HepG2 (cell line): ENCODE data around the gene IL17F. TPM values are rescaled to one million over a fixed set of nuclear protein-coding genes. Genes with fewer than 3 reads are reported as not detected.
A peak's percentile ranks its signal among the peaks of the same experiment; 100 is the strongest.

Source experiments
- ATAC-seq: fragments of 200-7000 bp; cut with Tn5 transposase; 3 replicates; pipeline ENCODE4 v1.9.1; 2020; ENCODE audit warnings: mild to moderate bottlenecking, moderate library complexity
- BruUV-seq: library from RNA; stranded (reverse); fragments of 400-500 nt; replicated peaks from 2 replicates; lab custom pipeline; 2021; lab: Mats Ljungman, UMichigan
- CTCF ChIA-PET: fragments of 300-600 bp; formaldehyde crosslinking; extraction: SDS; loops from one replicate; lab custom pipeline; 2021; ENCODE audit warnings: low total read pairs, inconsistent platforms, low intra/inter-chr PET ratio; lab: Yijun Ruan, JAX
- POLR2A ChIA-PET: fragments of 350-600 bp; sonication (Branson Sonifier 250); formaldehyde crosslinking; loops from one replicate; lab custom pipeline; 2020; ENCODE audit warnings: antibody characterized with exemption, inconsistent platforms; lab: Yijun Ruan, JAX
- DNase-seq: peaks from one replicate; pipeline ENCODE4 v3.0.0-alpha.2; 2015; ENCODE audit warnings: low spot score
- FAIRE-seq: peaks from 3 replicates; lab custom pipeline; 2011; peaks lifted over from hg19 to GRCh38; lab: Jason Lieb, UNC
- H2AFZ ChIP-seq: one replicate; pipeline ENCODE4 v1.6.1; 2011; ENCODE audit warnings: low read length, inconsistent platforms
- H3K27ac ChIP-seq: fragments of 300-600 bp; 3 replicates; pipeline ENCODE4 v1.8.0; 2011; ENCODE audit warnings: mixed run types, mild to moderate bottlenecking, mixed read lengths, low read length, inconsistent platforms; ENCODE audit not compliant: insufficient read depth; ENCODE audit errors: extremely low read length
- H3K27me3 ChIP-seq, 2 experiments: fragments of 200-600 bp in 1 of 2; 2 replicates in 1 of 2; 3 replicates in 1 of 2; pipeline versions ENCODE4 v1.6.0 to v1.8.0; 2011; ENCODE audit warnings: low read length in 2 of 2, mild to moderate bottlenecking in 2 of 2, moderate library complexity in 2 of 2, inconsistent platforms in 1 of 2; ENCODE audit not compliant: insufficient read depth in 2 of 2, control insufficient read depth in 1 of 2
- H3K36me3 ChIP-seq, 2 experiments: fragments of 200-600 bp in 1 of 2; replicated peaks in 1 of 2; 2 replicates in 1 of 2; 3 replicates in 1 of 2; pipeline versions ENCODE4 v1.5.1 to v1.8.0; 2011; ENCODE audit warnings: low read length in 2 of 2, inconsistent platforms in 1 of 2; ENCODE audit not compliant: insufficient read depth in 2 of 2, control insufficient read depth in 1 of 2
- H3K4me1 ChIP-seq: 2 replicates; pipeline ENCODE4 v1.5.1; 2012; ENCODE audit warnings: low read length, inconsistent platforms; ENCODE audit not compliant: insufficient read depth
- H3K4me2 ChIP-seq: 2 replicates; pipeline ENCODE4 v1.6.0; 2011; ENCODE audit warnings: low read depth, low read length, inconsistent platforms
- H3K4me3 ChIP-seq, 3 experiments: fragments of 200-600 bp in 1 of 3; sonication (generic), shearing (Covaris generic) in 1 of 3; replicated peaks in 1 of 3; 2 replicates each; pipeline ENCODE4 v1.5.1; 2011 to 2016; ENCODE audit warnings: low read length in 3 of 3, inconsistent platforms in 2 of 3, low read depth in 2 of 3, mild to moderate bottlenecking in 2 of 3, control low read depth in 1 of 3, mixed read lengths in 1 of 3; ENCODE audit not compliant: insufficient read depth in 1 of 3
- H3K79me2 ChIP-seq: one replicate; pipeline ENCODE4 v1.6.1; 2011; ENCODE audit warnings: low read length, inconsistent platforms; ENCODE audit not compliant: insufficient read depth
- H3K9ac ChIP-seq: 2 replicates; pipeline ENCODE4 v1.6.0; 2011; ENCODE audit warnings: mild to moderate bottlenecking, low read depth, low read length, inconsistent platforms; ENCODE audit not compliant: insufficient read depth
- H3K9me3 ChIP-seq: 2 replicates; pipeline ENCODE4 v1.5.1; 2012; ENCODE audit warnings: mild to moderate bottlenecking, low read length
- H4K20me1 ChIP-seq: 2 replicates; pipeline ENCODE4 v1.6.0; 2011; ENCODE audit warnings: inconsistent platforms, mild to moderate bottlenecking, low read length, moderate library complexity; ENCODE audit not compliant: insufficient read depth
- STAG1 ChIP-seq: sonication (generic); formaldehyde crosslinking; IDR thresholded peaks from 2 replicates; pipeline ENCODE4 v1.4.0; 2020; ENCODE audit warnings: missing genetic modification reagents
- WGBS: methylation state at CpG from one replicate; pipeline ENCODE4 v1.1.6; 2017; ENCODE audit warnings: low lambda C conversion rate; 5-methylcytosine and 5-hydroxymethylcytosine counted together
- in situ Hi-C: cut with HindIII; loops from 2 replicates; pipeline ENCODE4 v1.10.0; 2017; ENCODE audit warnings: low pct_unique_long_range_greater_than_20kb; ENCODE audit not compliant: extremely low pct_ligation_motif_present
- intact Hi-C: fragments of 100-400 bp; cut with micrococcal nuclease; formaldehyde crosslinking; loops from one replicate; pipeline ENCODE4 v1.10.0; 2022; ENCODE audit not compliant: unreplicated experiment
- polyA plus RNA-seq, 8 experiments: library from polyadenylated mRNA; depleted of rRNA in 3 of 8; stranded (reverse) in 7 of 8; unstranded in 1 of 8; fragments of >200 nt; fragmentation: Illumina TruSeq in 4 of 8; extraction: Trizol in 4 of 8; gene quantifications; 2 replicates each; pipeline versions ENCODE4 v1.2.1 to v1.2.3, GENCODE V29; 2011 to 2016; ENCODE audit warnings: low read depth in 4 of 8, missing spikeins in 1 of 8, mixed read lengths in 1 of 8; ENCODE audit not compliant: insufficient read depth in 1 of 8
- total RNA-seq, 5 experiments: library from RNA; depleted of rRNA; stranded (reverse); fragments of >200 nt; fragmentation: Illumina TruSeq; extraction: Trizol; gene quantifications; 2 replicates each; pipeline ENCODE4 v1.2.3, GENCODE V29; 2016; ENCODE audit warnings: low read depth in 1 of 5
- TF ChIP-seq, protein P1 (sequence below): sonication (generic); formaldehyde crosslinking; IDR thresholded peaks from 2 replicates; pipeline ENCODE4 v1.5.1; 2020; ENCODE audit warnings: mild to moderate bottlenecking, missing genetic modification reagents
- TF ChIP-seq, protein P2 (sequence below): sonication (generic); formaldehyde crosslinking; conservative IDR thresholded peaks from 2 replicates; pipeline ENCODE4 v1.4.0; 2020; ENCODE audit warnings: missing genetic modification reagents

IL17F gene
- total and polyA plus RNA-seq, 2 of the 13 experiments (the other 11 are each of a cell fraction or from before 2014, with no cell fraction given) = not detected

DNA sequence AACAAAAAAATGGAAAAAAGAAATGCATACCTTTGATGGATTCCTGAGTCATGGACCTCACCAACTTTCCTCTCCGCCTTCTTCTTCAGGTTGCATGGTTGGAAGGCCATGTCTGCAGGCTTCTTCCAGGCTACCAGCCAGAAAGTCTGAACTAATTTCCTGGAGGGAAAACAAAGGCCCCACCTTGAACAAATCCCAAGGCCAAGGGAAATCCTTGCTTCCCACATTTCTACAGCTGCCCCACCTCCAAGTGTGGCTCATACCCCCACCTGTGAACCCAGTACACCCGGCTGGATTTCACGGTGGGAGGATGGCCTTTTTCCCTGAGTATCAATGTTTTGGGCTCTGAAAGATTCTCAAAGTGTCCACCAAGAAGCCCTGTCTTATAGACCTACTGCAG, 35.7 kb downstream of the IL17F start:
- in situ Hi-C loops (no loop called here), intact Hi-C loops (no loop called here)
- H3K27me3 ChIP-seq = peaks cover 0 to 7% of the 10 kb centered on the region in 2 experiments; a peak in 1 of 5 replicates
- no peak for ATAC-seq
- no peaks in the 10 kb centered on the region for H3K79me2 ChIP-seq
- H3K4me3 ChIP-seq = no peak overlapping the region
- H2AFZ ChIP-seq = no peak overlapping the region
- DNase-seq = no peak
- no peak overlapping the region for H3K4me2 ChIP-seq
- TF ChIP-seq, protein P1, sequence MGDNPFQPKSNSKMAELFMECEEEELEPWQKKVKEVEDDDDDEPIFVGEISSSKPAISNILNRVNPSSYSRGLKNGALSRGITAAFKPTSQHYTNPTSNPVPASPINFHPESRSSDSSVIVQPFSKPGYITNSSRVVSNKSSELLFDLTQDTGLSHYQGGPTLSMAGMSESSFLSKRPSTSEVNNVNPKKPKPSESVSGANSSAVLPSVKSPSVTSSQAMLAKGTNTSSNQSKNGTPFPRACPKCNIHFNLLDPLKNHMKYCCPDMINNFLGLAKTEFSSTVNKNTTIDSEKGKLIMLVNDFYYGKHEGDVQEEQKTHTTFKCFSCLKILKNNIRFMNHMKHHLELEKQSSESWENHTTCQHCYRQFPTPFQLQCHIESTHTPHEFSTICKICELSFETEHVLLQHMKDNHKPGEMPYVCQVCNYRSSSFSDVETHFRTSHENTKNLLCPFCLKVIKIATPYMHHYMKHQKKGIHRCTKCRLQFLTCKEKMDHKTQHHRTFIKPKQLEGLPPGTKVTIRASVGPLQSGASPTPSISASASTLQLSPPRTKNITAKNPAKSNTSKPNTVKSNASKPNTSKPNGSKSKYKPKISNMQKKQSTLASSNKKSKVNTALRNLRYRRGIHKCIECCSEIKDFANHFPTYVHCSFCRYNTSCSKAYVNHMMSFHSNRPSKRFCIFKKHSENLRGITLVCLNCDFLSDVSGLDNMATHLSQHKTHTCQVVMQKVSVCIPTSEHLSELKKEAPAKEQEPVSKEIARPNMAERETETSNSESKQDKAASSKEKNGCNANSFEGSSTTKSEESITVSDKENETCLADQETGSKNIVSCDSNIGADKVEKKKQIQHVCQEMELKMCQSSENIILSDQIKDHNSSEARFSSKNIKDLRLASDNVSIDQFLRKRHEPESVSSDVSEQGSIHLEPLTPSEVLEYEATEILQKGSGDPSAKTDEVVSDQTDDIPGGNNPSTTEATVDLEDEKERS = no peak
- H3K27ac ChIP-seq = no peak overlapping the region
- no peak overlapping the region for H3K9ac ChIP-seq
- no peaks in the 10 kb centered on the region for H3K4me1 ChIP-seq
- CTCF ChIA-PET = no interaction called here
- no peak for FAIRE-seq
- H4K20me1 ChIP-seq = no peaks in the 10 kb centered on the region
- POLR2A ChIA-PET = no interaction called here
- no peaks in the 10 kb centered on the region for H3K36me3 ChIP-seq
- 69% methylated on average over 3 of the region's 3 CpGs for WGBS
- no peaks in the 10 kb centered on the region for H3K9me3 ChIP-seq
- BruUV-seq = no TSS peak

DNA sequence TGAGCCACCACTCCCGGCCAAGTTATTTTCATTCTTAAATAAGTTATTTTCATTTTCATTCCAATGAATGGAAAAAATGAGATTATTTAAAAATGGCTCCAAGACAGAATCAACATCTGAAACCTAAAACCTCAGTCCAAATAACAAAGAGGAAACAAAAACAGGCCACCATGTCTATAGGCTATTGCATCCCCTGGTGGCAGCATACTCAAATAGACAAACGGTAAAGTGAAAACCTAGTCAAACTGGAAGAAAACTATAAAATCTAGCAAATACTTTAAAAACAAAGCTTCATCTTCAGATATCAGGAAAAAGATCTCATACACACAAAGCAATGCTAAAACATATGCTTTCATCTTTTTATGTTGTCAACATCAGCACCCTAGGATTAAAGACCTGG, 37.2 kb downstream of the IL17F start:
- H3K9me3 ChIP-seq = no peaks in the 10 kb centered on the region
- no peak overlapping the region for H3K4me3 ChIP-seq
- H3K4me1 ChIP-seq = no peaks in the 10 kb centered on the region
- H3K79me2 ChIP-seq = no peaks in the 10 kb centered on the region
- intact Hi-C loops = no loop called here
- ATAC-seq (no peak), FAIRE-seq (no peak), DNase-seq (no peak)
- no peak overlapping the region for H2AFZ ChIP-seq
- H3K36me3 ChIP-seq = no peaks in the 10 kb centered on the region
- BruUV-seq = no TSS peak
- ChIA-PET POLR2A (no interaction called here), CTCF (no interaction called here)
- WGBS = 78% methylated on average over 2 of the region's 2 CpGs
- TF ChIP-seq, protein P2, sequence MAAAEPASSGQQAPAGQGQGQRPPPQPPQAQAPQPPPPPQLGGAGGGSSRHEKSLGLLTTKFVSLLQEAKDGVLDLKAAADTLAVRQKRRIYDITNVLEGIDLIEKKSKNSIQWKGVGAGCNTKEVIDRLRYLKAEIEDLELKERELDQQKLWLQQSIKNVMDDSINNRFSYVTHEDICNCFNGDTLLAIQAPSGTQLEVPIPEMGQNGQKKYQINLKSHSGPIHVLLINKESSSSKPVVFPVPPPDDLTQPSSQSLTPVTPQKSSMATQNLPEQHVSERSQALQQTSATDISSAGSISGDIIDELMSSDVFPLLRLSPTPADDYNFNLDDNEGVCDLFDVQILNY (CRISPR knock-in tag) = no peak
- peak; percentile 29; the same call in 1 of the 2 replicates for TF ChIP-seq STAG1
- no peak overlapping the region for H3K4me2 ChIP-seq
- no peaks in the 10 kb centered on the region for H3K27me3 ChIP-seq
- H3K9ac ChIP-seq = no peak overlapping the region
- no peaks in the 10 kb centered on the region for H4K20me1 ChIP-seq
- in situ Hi-C loops = no loop called here
- no peak overlapping the region for H3K27ac ChIP-seq
